Non-pigmented ciliary epithelial cell (primary cell): ENCODE results near the gene EFTUD2.
"Not testable (repeated sequence)": the region's sequence is repeated elsewhere in the genome, so short reads cannot be mapped to it uniquely, and the experiment has no call there.

Experiments
- DNase-seq: peaks from one replicate; pipeline ENCODE4 v3.0.0-alpha.2; 2010; ENCODE audit warnings: low read depth

The EFTUD2 gene

GRCh38 chr17:44899074-44899782 is at the start of gene EFTUD2:
Gene EFTUD2, minus strand, starts transcription at chr17:44899445. Its CDS starts 4,924 bp downstream, at chr17:44894521.
- no peak for DNase-seq

DNA sequence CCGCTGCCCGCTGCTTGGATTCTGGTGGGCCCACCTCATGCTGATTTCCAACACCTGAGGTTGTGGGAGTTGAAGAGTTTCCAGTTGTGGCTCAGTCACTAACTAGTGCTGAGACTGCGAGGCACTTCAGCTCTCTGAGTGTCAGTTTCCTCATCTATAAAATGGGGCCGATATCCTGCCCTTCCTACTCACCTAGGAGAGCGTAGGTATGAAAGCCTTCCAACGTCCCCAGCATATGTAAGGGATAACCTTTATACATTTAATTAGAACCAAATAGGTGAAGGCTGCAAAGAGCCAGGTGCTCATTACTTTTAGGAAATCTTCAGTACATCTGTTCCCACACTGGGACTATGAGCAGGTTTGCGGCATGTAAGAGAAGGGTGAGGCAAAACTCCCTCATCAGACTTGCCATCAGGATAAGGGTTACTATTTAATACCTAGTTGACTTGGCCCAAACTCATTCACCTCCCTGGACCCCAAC is 49.1 kb upstream of the EFTUD2 start:
- DNase-seq, result no peak

- peak; percentile 78 for DNase-seq
Observed at GRCh38 chr17:44947461-44948314, 48.4 kb upstream of the EFTUD2 start, which contains the start of gene KIF18B. Gene KIF18B, minus strand, starts transcription at chr17:44947773. Its CDS starts 11,429 bp downstream, at chr17:44936344.

- DNase-seq, result not testable (repeated sequence)
Observed at GRCh38 chr17:44945652-44946051, 46.4 kb upstream of the EFTUD2 start.

DNA sequence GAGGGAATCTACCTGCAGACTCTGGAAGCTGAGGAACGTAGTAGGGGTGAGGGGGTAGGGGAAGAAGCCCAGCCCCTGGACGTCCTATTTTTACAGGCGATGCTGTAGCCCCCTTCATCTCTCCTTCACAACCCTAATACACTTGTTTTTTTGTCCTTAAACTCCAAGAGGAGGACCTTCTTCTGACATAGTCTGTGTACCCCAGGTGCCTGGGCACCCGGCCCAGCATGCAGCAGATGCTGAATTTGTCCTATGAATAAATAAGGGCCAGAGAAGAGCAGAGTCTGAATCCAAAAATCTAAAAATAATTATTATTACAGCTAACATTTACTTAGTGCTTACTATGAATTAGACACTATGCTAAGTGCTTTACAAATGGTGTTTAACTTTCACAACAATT is 43.2 kb upstream of the EFTUD2 start:
- DNase-seq, result no peak

DNA sequence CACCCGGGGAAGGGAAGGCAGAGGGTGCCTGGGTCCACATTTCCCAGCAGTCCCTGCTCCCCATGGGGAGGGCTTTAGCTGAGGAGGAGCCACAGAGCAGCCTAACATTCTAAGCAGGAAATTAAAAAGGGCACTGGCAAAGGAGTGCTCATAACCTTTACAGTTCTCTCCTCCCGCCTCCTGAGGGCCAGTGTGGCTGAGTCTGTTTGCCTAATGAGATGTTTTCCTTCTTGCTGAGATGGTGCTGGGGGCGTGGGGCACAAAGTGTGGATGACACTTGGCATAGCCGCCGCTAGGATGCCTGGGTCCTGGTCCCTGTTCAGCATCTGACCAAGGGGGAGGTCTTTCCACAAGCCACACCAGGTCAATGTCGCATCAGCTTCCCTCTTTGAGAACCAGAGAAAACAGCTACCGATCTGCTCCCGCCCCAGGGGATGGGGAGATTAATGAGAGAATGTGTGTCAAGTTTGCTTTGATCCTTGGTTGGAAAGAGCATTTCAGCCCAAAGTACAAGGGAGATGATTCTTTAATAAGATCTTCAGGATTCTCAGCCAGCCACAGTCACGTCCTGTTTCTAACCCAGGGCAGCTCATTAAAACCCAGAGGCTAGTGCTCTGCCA is 42.6 kb upstream of the EFTUD2 start:
- no peak for DNase-seq

GRCh38 chr17:44940768-44941167 is 41.5 kb upstream of the EFTUD2 start:
- no peak for DNase-seq

GRCh38 chr17:44940317-44940716 is 41.1 kb upstream of the EFTUD2 start:
- no peak for DNase-seq

- no peak for DNase-seq
Observed at GRCh38 chr17:44935116-44935515, 35.9 kb upstream of the EFTUD2 start.

DNA sequence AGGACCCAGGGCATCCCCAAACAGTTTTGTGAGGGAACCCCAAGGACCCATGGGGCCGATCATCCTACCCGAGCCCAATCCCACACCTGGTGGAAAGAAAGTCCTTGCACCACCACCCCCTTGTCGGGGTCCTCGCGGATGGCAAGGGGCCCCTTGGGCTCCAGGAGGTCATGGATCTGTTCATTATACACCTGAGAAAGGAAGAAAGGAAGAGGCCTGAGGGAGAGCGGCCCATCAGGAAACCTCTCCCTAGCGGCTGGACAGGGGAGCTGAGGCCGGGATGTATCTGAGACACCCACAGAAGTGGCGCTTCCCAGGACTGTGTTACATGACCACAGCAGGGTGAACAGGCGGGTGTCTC is 35.5 kb upstream of the EFTUD2 start:
- no peak for DNase-seq

DNA sequence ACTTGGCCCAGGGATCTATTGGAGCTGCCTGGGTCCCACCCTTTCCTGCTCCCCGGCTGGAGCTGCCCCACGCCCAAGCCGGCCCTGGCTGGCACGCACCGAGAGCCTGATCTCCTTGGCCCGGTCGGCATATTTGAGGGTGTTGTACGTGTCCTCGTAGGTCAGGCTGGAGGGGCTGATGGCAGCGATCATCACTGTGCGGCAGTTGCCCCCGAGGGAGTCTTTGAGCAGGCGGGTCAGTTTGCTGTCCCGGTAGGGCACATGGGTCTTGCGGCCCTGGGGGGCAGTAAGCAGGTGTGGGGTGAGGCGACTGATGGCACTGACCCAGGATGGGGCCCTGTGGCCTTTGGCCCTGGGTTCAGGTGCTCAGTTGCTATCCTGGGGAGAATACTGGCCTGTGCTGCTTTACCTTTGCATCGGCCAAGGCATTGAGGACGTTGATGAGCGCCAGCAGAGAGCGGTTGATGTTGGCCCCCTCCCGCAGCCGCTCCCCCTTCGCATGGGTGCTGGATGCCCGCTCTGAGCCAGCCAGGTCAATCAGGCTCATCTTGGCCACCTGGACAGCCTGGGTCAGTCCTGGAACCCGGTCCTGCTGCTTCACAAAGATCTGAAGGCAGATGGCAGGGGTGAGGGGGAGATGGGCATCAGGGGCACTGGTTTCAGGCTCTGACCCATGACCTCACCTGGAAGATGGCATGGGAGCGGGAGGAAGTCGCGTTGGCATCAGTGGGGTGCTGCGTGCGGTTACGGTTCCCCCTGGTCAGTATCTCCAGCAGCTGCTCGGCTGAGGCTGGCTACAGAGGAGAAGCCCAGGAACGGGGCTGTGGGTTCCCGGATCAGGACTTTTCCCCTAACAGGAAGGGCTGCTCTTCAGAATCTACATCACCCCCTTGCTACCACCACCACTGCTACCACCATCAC is 34.8 kb upstream of the EFTUD2 start:
- DNase-seq, result no peak

DNA sequence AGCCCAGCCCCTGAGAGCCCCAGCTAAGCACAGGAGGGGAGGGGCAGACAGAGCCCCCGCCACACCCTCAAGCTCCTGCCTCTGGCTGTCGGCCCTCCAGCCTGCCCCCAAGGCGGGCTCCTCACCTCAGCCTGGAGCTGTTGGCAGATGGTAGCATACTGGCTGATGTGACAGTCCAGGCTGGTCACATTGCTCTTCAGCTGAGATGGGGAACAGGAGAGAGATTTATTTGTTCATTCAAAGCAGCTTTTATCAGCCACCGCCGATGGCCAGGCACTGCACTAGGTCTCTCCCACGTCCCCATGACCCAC is 33.5 kb upstream of the EFTUD2 start:
- DNase-seq, result no peak

DNA sequence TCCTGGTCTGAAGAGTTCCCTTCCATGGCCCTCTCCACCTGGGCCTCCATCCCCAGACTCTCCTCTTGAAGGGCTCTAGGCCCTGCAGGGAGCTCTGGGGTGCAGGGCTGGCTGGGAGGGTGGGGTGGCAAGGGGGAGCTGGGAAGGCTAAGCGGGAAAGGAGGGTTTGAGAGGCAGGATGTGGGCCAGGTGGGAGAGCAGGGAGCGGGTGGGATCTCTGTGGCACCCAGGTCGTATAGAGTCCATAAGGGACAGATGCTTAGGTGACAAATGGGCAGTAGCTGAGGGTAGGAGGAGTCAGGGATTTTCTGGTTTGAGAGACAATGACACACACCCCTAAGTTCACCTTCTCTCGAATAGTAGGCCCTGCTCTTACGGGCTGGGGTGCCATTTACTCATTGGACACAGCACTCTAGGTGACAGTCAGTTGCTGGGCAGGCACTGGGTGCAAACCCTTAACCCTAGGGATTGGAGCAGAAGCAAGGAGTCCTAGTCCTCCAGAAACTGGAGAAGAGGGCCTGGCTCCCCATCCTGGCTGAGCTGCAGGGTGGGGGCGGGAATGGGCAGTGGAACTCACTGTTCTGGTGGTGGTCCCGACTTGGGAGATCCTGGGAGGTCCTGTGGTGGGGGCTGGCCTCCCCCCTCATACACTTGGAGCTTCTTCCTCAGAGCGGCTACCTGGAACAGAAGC is 33.0 kb upstream of the EFTUD2 start:
- no peak for DNase-seq

DNA sequence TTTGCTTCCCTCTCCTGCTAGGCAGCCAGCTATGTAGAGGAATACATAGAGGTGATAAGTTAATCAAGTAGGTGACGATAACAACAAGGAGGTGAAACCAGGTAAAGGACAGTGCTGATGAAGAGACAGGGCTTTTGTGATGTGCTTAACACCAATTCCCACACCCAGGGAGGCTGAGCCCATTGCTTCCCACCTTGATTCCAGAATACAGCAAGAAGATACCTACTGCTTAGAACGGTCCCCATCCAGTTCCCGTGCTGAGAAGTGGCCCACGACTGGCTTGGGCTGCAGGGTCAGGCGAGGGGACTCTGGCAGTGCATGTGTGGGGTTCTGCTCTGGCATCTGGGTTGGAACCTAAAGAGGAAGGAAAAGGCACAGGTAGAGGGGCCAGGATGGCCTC is 32.1 kb upstream of the EFTUD2 start:
- DNase-seq, result no peak

GRCh38 chr17:44930667-44931066 is 31.4 kb upstream of the EFTUD2 start:
- no peak for DNase-seq

GRCh38 chr17:44928950-44929720 is 29.9 kb upstream of the EFTUD2 start:
- no peak for DNase-seq

DNA sequence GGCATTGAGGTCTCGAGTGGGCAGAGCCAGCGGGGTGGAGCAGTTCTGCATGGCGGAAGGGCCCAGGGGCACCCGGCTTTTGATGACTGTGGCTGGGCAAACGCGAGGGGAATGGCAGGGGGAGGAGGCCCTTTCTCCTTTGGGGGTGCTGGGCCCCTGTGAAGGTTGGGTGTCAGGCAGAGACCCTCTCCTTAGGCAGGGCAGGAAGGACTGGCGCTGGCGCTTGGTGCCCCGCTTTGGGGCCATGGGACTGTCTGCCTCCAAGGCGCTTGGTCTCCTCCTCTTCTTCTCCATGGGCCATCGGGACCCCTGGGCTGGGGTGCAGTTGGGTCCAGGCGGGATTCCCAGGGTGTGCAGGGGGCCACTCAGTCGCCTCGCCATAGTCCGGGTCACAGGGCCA is 28.9 kb upstream of the EFTUD2 start:
- DNase-seq, result no peak

DNA sequence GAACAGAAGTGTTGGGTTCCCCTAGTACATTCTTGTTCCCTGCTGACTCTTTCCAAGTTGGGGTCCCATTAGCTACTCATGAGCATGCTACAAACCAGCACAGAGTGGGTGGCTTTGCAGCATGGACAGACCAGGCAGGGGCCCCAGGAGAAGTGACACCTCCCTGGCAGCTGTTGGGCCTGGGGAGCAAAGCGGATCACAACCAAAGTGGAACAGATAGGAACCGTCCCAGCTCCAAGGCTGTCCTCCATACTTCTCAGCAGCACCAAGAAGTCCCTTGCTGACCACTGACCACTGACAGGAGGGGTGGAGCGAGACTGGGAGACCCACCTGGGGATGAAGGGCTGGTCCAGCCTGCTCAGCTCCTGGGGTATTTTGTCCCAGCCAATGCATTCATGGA is 28.5 kb upstream of the EFTUD2 start:
- no peak for DNase-seq

- DNase-seq, result no peak
Observed at GRCh38 chr17:44926821-44927525, 27.7 kb upstream of the EFTUD2 start.
